ENCODE results near the gene MAP3K15. TPM values are rescaled to one million over a fixed set of nuclear protein-coding genes. Genes with fewer than 3 reads are reported as not detected.
A peak's percentile ranks its signal among the peaks of the same experiment; 100 is the strongest.

Gene MAP3K15
- total and polyA plus RNA-seq, 10 of the 15 experiments (the other 5 are each of a cell fraction or from before 2014, with no cell fraction given) = 0.03 to 0.16 TPM; not detected in 8

- ATAC-seq = no peak
These were observed 172.2 kb downstream of the MAP3K15 start for GRCh38 chrX:19343085-19343534.

More at GRCh38 chrX:19343085-19343534, 172.2 kb downstream of the MAP3K15 start:
- DNase-seq (ENCODE audit: low read depth, low spot score) = no peak
- peak overlapping the region; percentile 55 for H3K4me2 ChIP-seq (ENCODE audit: control insufficient read depth, insufficient read depth)
- BruUV-seq (replicated peaks) = no TSS peak
- peaks cover 25% of the 10 kb centered on the region for H3K79me2 ChIP-seq (ENCODE audit: control insufficient read depth, insufficient read depth, low read length)
- H3K27ac ChIP-seq (ENCODE audit: control insufficient read depth, insufficient read depth) = no peak overlapping the region
- H3K4me1 ChIP-seq (ENCODE audit: control insufficient read depth, insufficient read depth, low read length) = no peaks in the 10 kb centered on the region
- H3K9ac ChIP-seq (ENCODE audit: control insufficient read depth, insufficient read depth, low read length) = peak overlapping the region; percentile 14; the same call in 1 of the 2 replicates
- no peaks in the 10 kb centered on the region for H3K36me3 ChIP-seq (ENCODE audit: control insufficient read depth in 2 of 2, insufficient read depth in 2 of 2, low read length in 1 of 2)
- RAD21 ChIA-PET (ENCODE audit: unreplicated experiment) = no interaction called here
- no peaks in the 10 kb centered on the region for H3K9me3 ChIP-seq (replicated peaks; ENCODE audit: control insufficient read depth, insufficient read depth, low read length)
- SMC1A ChIA-PET (ENCODE audit: uncharacterized antibody, unreplicated experiment) = no interaction called here
- POLR2A ChIA-PET = no interaction called here
- peak overlapping the region; percentile 38; the same call in 1 of the 2 replicates for H3K4me3 ChIP-seq
- FAIRE-seq = no peak
- WGBS (ENCODE audit: insufficient coverage, insufficient replicate concordance, low lambda C conversion rate, missing lambda C conversion rate) = 68% methylated on average over 11 of the region's 11 CpGs
- peak overlapping the region; percentile 33 for H2AFZ ChIP-seq (ENCODE audit: control insufficient read depth, low read depth, low read length)
- CTCF ChIA-PET = no interaction called here
- H3K27me3 ChIP-seq (replicated peaks in 1 of 2; ENCODE audit: control insufficient read depth in 2 of 2, insufficient read depth in 2 of 2, low read length in 1 of 2) = no peaks in the 10 kb centered on the region
- no peaks in the 10 kb centered on the region for H4K20me1 ChIP-seq (ENCODE audit: control insufficient read depth, insufficient read depth)
- in situ Hi-C loops (cut with MboI) (loop anchor here (10.0 kb wide), 1 partner anchor 668 kb away; the partner anchor contains the start of gene RS1), intact Hi-C loops (cut with micrococcal nuclease; ENCODE audit: unreplicated experiment) (loop anchor here (10.0 kb wide), 1 partner anchor 542 kb away; the partner anchor contains the start of gene SH3KBP1)
- no peak for TF ChIP-seq ZBTB11 (CRISPR knock-in tag; IDR thresholded peaks at IDR 0.05)
- TF ChIP-seq WRNIP1 (IDR thresholded peaks at IDR 0.05; ENCODE audit: borderline replicate concordance, low read depth, low read length) = no peak
- no peak for TF ChIP-seq CEBPZ (IDR thresholded peaks at IDR 0.05; ENCODE audit: low read depth, low read length)
- no peak for TF ChIP-seq ZBED1 (IDR thresholded peaks at IDR 0.05; ENCODE audit: borderline replicate concordance)
- no peak for TF ChIP-seq CREM (IDR thresholded peaks at IDR 0.05; ENCODE audit: low read depth)
- no peak for TF ChIP-seq GATAD2B (conservative IDR thresholded peaks at IDR 0.05; ENCODE audit: low read depth)
- TF ChIP-seq SUZ12 (IDR thresholded peaks at IDR 0.05; ENCODE audit: unreplicated experiment) = no peak
- TF ChIP-seq TBL1XR1 (IDR thresholded peaks at IDR 0.05; ENCODE audit: low read depth, low read length) = no peak
- TF ChIP-seq ZNF24 (IDR thresholded peaks at IDR 0.05) = no peak
- no peak for TF ChIP-seq HDGF (IDR thresholded peaks at IDR 0.05)
- no peak for TF ChIP-seq FOXM1 (IDR thresholded peaks at IDR 0.05; ENCODE audit: low read depth, low read length)
- TF ChIP-seq POLR2A (IDR thresholded peaks at IDR 0.05; ENCODE audit: low read depth, low read length) = no peak
- TF ChIP-seq CHD1 (IDR thresholded peaks at IDR 0.05; ENCODE audit: low read depth, low read length) = no peak
- no peak for TF ChIP-seq CHD4 (IDR thresholded peaks at IDR 0.05)
- TF ChIP-seq SMARCA5 (IDR thresholded peaks at IDR 0.05) = no peak
- TF ChIP-seq TAF1 (IDR thresholded peaks at IDR 0.05; ENCODE audit: borderline replicate concordance, low read depth, low read length) = no peak
- TF ChIP-seq ZSCAN29 (IDR thresholded peaks at IDR 0.05) = no peak
- TF ChIP-seq ATF7 (IDR thresholded peaks at IDR 0.05; ENCODE audit: low read depth) = no peak
